Left lung (tissue), 10 donors: ENCODE results near the gene SLC1A7. TPM values are rescaled to one million over a fixed set of nuclear protein-coding genes. Genes with fewer than 3 reads are reported as not detected.

Experiments
- ATAC-seq: fragments of 200-7000 bp; cut with Tn5 transposase; one replicate; pipeline ENCODE4 v1.9.1; 2020; ENCODE audit warnings: moderate library complexity
- DNase-seq, 4 donors: peaks; one replicate each; pipeline ENCODE4 v3.0.0-alpha.2; 2013 to 2020
- H3K27ac ChIP-seq, 2 donors: fragments of 200-600 bp; sonication (generic) in 1 of 2; one replicate each; pipeline versions ENCODE4 v1.5.0 to v1.8.0; 2020 to 2021
- H3K27me3 ChIP-seq, 2 donors: fragments of 200-600 bp; sonication (generic) in 1 of 2; one replicate each; pipeline versions ENCODE4 v1.5.0 to v1.8.0; 2020 to 2021
- H3K36me3 ChIP-seq, 2 donors: fragments of 200-600 bp; sonication (generic) in 1 of 2; one replicate each; pipeline versions ENCODE4 v1.5.0 to v1.8.0; 2020 to 2021
- H3K4me1 ChIP-seq, 2 donors: fragments of 200-600 bp; one replicate each; pipeline ENCODE4 v1.8.0; 2021
- H3K4me3 ChIP-seq, 2 donors: fragments of 200-600 bp; sonication (generic) in 1 of 2; one replicate each; pipeline versions ENCODE4 v1.5.0 to v1.8.0; 2020 to 2021; ENCODE audit warnings: mild to moderate bottlenecking in 1 of 2
- H3K9me3 ChIP-seq, 2 donors: fragments of 200-600 bp; sonication (generic) in 1 of 2; one replicate each; pipeline versions ENCODE4 v1.5.0 to v1.8.0; 2020 to 2021
- intact Hi-C, 2 donors: fragments of 100-400 bp; cut with DNase I; formaldehyde crosslinking; loops; one replicate each; pipeline versions ENCODE4 v1.11.2 to v1.14.2; 2022
- polyA plus RNA-seq, 6 donors: library from polyadenylated mRNA; unstranded; fragments of 120-200 nt; gene quantifications; one replicate each; pipeline ENCODE4 v1.2.1, GENCODE V29; 2013; ENCODE audit not compliant: insufficient read length in 6 of 6
- total RNA-seq, 2 donors: library from RNA; stranded (reverse); fragmentation: NEBNext Ultra II Directional; extraction: Animal tissue kit (Norgen Biotek cat#: 25700); gene quantifications; one replicate each; pipeline ENCODE4 v1.2.1, GENCODE V29; 2021
- TF ChIP-seq, protein P1 (sequence below), 2 donors: fragments of 200-600 bp; sonication (generic) in 1 of 2; IDR thresholded peaks; one replicate each; pipeline versions ENCODE4 v1.5.0 to v1.8.0; 2021; ENCODE audit warnings: antibody characterized with exemption in 2 of 2
- donor health status: DM: no; HTN: yes; CAD: no.
- donor health status: DM: no; HTN: no; CAD: no.

The SLC1A7 gene
- total and polyA plus RNA-seq, 8 donors: 0.38 to 1.2 (median 0.56) TPM

DNA sequence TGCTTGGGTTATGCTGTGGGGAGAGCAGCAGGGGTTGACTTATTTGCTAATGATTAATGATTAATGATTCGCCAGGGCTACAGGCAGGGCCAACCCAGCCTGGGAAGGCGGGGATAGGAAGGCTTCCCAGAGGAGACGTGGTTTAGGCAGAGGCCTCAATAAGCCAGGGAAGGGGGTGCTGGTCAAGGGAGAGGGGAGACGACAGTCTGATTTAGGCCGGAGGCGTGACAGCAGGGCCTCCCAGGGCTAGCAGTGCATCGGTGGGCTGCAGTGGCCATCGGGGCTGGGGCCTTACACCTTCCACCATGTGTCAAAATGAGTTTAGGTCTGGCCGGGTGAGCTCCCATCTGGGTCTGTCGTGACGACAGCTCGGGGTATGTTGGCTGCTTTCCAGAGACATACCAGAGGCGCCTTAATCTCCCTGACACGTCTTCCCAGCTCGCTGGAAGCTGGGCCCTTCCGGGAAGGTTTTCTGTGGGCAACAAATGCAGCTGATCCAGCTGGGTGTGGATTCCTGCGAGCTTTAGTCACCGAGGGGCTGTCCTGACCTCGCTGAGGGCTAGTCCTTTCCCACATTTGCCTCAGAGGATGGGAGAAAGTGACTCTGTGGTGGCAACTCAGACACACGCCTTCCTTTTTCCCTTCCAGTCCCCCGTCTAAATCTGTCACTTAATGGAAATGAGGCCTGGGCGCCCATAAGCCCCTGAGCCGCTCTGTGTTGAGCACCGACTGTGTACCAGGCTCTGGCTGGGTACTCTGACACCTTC is 3.7 kb upstream of the SLC1A7 start:
- H3K36me3 ChIP-seq: no peaks in the 10 kb centered on the region
- no peak overlapping the region for H3K4me3 ChIP-seq
- ATAC-seq (peak; percentile 92), DNase-seq (peak in 3 of 4 donors; percentile 68 to 88 (median 80))
- intact Hi-C loops: no loop called here
- peaks cover 9 to 12% of the 10 kb centered on the region in 2 donors for H3K4me1 ChIP-seq
- H3K27ac ChIP-seq: peak overlapping the region; percentile 68 to 81
- no peaks in the 10 kb centered on the region for H3K27me3 ChIP-seq
- TF ChIP-seq, protein P1, sequence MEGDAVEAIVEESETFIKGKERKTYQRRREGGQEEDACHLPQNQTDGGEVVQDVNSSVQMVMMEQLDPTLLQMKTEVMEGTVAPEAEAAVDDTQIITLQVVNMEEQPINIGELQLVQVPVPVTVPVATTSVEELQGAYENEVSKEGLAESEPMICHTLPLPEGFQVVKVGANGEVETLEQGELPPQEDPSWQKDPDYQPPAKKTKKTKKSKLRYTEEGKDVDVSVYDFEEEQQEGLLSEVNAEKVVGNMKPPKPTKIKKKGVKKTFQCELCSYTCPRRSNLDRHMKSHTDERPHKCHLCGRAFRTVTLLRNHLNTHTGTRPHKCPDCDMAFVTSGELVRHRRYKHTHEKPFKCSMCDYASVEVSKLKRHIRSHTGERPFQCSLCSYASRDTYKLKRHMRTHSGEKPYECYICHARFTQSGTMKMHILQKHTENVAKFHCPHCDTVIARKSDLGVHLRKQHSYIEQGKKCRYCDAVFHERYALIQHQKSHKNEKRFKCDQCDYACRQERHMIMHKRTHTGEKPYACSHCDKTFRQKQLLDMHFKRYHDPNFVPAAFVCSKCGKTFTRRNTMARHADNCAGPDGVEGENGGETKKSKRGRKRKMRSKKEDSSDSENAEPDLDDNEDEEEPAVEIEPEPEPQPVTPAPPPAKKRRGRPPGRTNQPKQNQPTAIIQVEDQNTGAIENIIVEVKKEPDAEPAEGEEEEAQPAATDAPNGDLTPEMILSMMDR (IDR thresholded peaks at IDR 0.05): no peak
- H3K9me3 ChIP-seq: no peaks in the 10 kb centered on the region

DNA sequence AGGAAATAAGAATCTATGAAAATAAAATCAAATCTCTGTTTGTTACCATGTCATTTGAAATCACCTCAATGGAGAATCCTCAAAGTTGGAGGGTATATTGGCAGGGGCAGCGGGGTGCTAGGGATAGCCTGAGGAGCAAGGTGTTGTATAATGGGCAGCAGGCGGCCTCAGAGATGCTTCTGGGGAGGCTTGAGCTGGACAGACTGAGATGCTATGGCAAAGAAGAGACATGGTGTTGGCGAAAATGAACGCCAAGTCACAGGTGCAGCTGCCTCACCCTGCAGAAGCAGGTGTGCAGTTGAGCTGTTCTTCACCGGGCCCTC is 3.1 kb upstream of the SLC1A7 start:
- ATAC-seq: no peak
- DNase-seq: no peak
- Histone ChIP-seq H3K4me3 (no peak overlapping the region), H3K9me3 (no peaks in the 10 kb centered on the region), H3K36me3 (no peaks in the 10 kb centered on the region), H3K27me3 (no peaks in the 10 kb centered on the region), H3K4me1 (peaks cover 9 to 14% of the 10 kb centered on the region in 2 donors), H3K27ac (peak overlapping the region; percentile 68 to 81)
- TF ChIP-seq, protein P1 (IDR thresholded peaks at IDR 0.05): no peak
- intact Hi-C loops: no loop called here

DNA sequence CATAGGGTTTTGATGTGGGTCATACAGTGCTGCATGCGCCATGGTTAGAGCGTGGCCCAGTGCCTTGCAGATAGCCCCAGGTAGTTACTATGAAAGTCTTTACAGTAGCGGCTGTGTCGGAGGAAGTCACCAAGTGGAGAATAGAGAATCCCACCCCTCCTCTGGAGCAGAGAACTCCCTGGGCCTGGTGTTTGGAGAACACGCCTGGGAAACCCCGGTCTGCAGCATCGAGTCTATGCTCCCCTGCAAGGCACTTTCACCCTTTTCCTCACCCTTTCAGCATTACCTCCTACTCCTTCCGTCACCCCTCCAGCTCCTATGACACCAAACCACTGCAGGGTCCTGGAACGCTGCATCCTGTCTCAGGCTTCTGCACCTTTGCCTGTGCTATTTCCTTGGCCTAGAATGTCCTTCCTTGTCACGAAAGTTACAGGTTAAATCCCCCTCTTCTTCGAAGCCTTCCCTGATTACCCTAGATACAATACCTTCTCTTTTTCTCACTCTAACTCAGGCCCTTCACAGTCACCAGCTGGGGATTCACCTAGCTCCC is 2.7 kb upstream of the SLC1A7 start:
- ATAC-seq: peak; percentile 2
- H3K27me3 ChIP-seq: no peaks in the 10 kb centered on the region
- TF ChIP-seq, protein P1 (IDR thresholded peaks at IDR 0.05): no peak
- H3K36me3 ChIP-seq: no peaks in the 10 kb centered on the region
- H3K9me3 ChIP-seq: no peaks in the 10 kb centered on the region
- intact Hi-C loops: no loop called here
- no peak for DNase-seq
- peaks cover 9 to 17% of the 10 kb centered on the region in 2 donors for H3K4me1 ChIP-seq
- no peak overlapping the region for H3K4me3 ChIP-seq
- H3K27ac ChIP-seq: peak overlapping the region; percentile 68 to 81

DNA sequence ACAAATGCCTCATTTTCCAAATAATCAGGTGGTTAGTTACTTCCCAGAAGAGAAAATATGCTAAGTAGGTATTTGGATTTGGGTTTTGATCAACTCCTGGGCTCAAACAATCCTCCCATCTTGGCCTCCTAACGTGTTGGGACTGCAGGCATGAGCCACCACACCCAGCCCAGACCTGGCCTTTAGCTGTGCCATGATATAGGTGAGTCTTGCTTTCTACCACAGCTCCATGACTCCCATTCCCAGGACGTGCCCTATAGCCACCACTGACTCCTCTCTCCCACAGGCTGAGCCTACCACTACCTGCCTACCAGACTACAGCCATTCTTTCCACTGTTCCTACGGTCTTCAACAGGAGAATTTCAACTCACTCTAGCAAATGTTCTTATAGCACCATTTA is 1.8 kb upstream of the SLC1A7 start:
- ATAC-seq (no peak), DNase-seq (no peak)
- intact Hi-C loops: no loop called here
- no peaks in the 10 kb centered on the region for H3K9me3 ChIP-seq
- no peak overlapping the region for H3K27ac ChIP-seq
- TF ChIP-seq, protein P1 (IDR thresholded peaks at IDR 0.05): no peak
- H3K36me3 ChIP-seq: no peaks in the 10 kb centered on the region
- no peaks in the 10 kb centered on the region for H3K27me3 ChIP-seq
- H3K4me3 ChIP-seq: no peak overlapping the region
- H3K4me1 ChIP-seq: peaks cover 9 to 17% of the 10 kb centered on the region in 2 donors

DNA sequence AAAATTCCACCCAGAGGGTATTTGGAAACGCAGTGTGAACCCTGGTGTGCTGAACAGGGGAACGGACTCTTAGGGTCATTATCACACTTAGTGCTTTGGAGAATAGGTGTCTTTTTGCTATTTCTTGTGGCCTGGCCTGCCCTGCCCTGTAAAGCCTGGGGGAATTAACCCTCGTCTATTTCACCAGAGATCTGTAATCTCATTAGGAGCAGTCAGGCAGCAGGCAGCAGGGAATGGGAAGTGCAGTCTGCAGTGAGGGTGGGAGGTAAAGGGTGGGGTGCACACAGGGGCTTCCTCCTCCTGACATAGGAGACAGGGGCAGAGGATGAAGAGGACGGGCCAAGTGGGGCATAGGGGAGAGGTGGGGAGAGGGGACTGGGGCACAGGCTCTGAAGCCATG is 1.1 kb upstream of the SLC1A7 start:
- Histone ChIP-seq H3K4me3 (no peak overlapping the region), H3K27me3 (no peaks in the 10 kb centered on the region), H3K9me3 (no peaks in the 10 kb centered on the region), H3K36me3 (no peaks in the 10 kb centered on the region), H3K4me1 (peaks cover 9 to 17% of the 10 kb centered on the region in 2 donors), H3K27ac (no peak overlapping the region)
- TF ChIP-seq, protein P1 (IDR thresholded peaks at IDR 0.05): no peak
- DNase-seq (no peak), ATAC-seq (no peak)
- intact Hi-C loops: no loop called here
